Erythroblast (primary cell): ENCODE results near the gene KLK11.

Experiments used
- GATA1 ChIP-seq: IDR thresholded peaks from 2 replicates; pipeline ENCODE4 v1.6.1; 2011; ENCODE audit warnings: low read depth, mild to moderate bottlenecking, control low read depth, low read length, moderate library complexity
- POLR2A ChIP-seq: IDR thresholded peaks from 2 replicates; pipeline ENCODE4 v1.6.1; 2011; ENCODE audit warnings: mild to moderate bottlenecking, low read length

DNA sequence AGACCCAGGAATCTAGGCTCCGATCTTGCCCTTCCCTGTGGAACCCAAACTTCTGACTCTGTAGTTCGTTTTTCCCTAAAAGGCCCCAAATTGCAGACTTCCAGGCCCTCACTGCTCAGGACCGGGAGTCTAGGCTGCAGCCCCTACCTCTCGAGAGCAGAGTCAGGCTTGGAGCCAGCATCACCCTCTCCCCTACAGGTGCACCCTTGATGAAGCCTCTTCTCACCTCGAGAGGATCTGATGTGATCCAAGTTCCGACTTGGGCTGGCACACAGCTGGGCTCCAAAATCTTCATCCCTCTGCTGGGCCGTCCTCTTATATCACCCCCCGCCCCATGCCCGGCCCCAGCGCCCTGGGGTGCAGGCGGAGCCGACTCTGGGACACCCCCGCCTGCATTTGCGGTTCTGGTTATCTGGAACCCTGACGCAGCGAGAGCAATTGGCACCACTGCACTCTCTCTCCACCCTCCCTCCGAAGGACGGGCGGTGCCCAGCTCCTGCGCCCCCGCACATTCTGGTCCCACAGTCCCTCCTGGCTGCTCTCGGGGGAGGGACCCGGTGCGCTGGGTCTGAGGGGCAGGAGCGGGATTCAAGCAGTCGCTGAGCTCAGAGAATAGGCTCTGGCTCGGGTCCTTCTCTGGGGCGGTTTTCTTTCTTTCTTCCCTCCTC is 42.7 kb downstream of the KLK11 start, which contains the start of gene KLK7:
- no peak for TF ChIP-seq POLR2A
- TF ChIP-seq GATA1, result no peak
